NCI-H2227 (cell line): ENCODE results near the gene FOXP4.

Source experiments
- DNase-seq: peaks from one replicate; lab custom pipeline; 2025; ENCODE audit not compliant: unreplicated experiment; lab: John Stamatoyannopoulos, UW

Gene FOXP4

GRCh38 chr6:41561931-41562911 is 16.0 kb downstream of the FOXP4 start:
- DNase-seq = no peak

- no peak for DNase-seq
These were observed 17.0 kb downstream of the FOXP4 start for GRCh38 chr6:41563060-41563776.

- no peak for DNase-seq
These were observed 18.4 kb downstream of the FOXP4 start for GRCh38 chr6:41564448-41565142.

- no peak for DNase-seq
These were observed 19.5 kb downstream of the FOXP4 start for GRCh38 chr6:41565701-41566100.

GRCh38 chr6:41566961-41567360 is 20.8 kb downstream of the FOXP4 start:
- no peak for DNase-seq

- no peak for DNase-seq
These were observed 21.5 kb downstream of the FOXP4 start for GRCh38 chr6:41567684-41568083.

GRCh38 chr6:41568202-41568584 is 22.0 kb downstream of the FOXP4 start:
- no peak for DNase-seq

GRCh38 chr6:41568585-41569384 is 22.6 kb downstream of the FOXP4 start:
- DNase-seq = no peak

- DNase-seq = no peak
These were observed 24.1 kb downstream of the FOXP4 start for GRCh38 chr6:41570259-41570615.

GRCh38 chr6:41571021-41571780 is 25.0 kb downstream of the FOXP4 start:
- DNase-seq = no peak

GRCh38 chr6:41572613-41573012 is 26.4 kb downstream of the FOXP4 start:
- DNase-seq = no peak

GRCh38 chr6:41573276-41573675 is 27.1 kb downstream of the FOXP4 start:
- no peak for DNase-seq

- no peak for DNase-seq
These were observed 27.8 kb downstream of the FOXP4 start for GRCh38 chr6:41573985-41574384.

GRCh38 chr6:41575598-41575997 is 29.4 kb downstream of the FOXP4 start:
- DNase-seq = no peak

- no peak for DNase-seq
These were observed 30.5 kb downstream of the FOXP4 start for GRCh38 chr6:41576667-41577066.

GRCh38 chr6:41577356-41578216 is 31.4 kb downstream of the FOXP4 start:
- DNase-seq = no peak

- no peak for DNase-seq
These were observed 32.3 kb downstream of the FOXP4 start for GRCh38 chr6:41578217-41579087.

- DNase-seq = no peak
These were observed 33.0 kb downstream of the FOXP4 start for GRCh38 chr6:41579088-41579610.
